GM23338 (cell line): ENCODE data around the gene KIF25. TPM values are rescaled to one million over a fixed set of nuclear protein-coding genes. Genes with fewer than 3 reads are reported as not detected.
"Not testable (repeated sequence)": the region's sequence is repeated elsewhere in the genome, so short reads cannot be mapped to it uniquely, and the experiment has no call there.

Source experiments
- ATAC-seq: fragments of 200-7000 bp; cut with Tn5 transposase; 3 replicates; pipeline ENCODE4 v1.9.1; 2020
- DNase-seq: peaks from one replicate; pipeline ENCODE4 v3.0.0-alpha.2; 2015; ENCODE audit warnings: low spot score
- H2AFZ ChIP-seq: fragments of 200-600 bp; sonication (generic); 2 replicates; pipeline ENCODE4 v1.8.0; 2016; ENCODE audit warnings: antibody characterized with exemption, mild to moderate bottlenecking, moderate library complexity
- H3F3A ChIP-seq: fragments of 200-600 bp; sonication (generic); replicated peaks from 2 replicates; pipeline ENCODE4 v1.8.0; 2017; ENCODE audit warnings: antibody characterized with exemption, mixed run types, low read depth
- H3K27ac ChIP-seq: fragments of 200-600 bp; sonication (generic); 2 replicates; pipeline ENCODE4 v1.6.1; 2016; ENCODE audit warnings: low read depth
- H3K27me3 ChIP-seq: fragments of 200-600 bp; sonication (generic); 2 replicates; pipeline ENCODE4 v1.8.0; 2016; ENCODE audit warnings: mild to moderate bottlenecking, mixed run types, moderate library complexity; ENCODE audit not compliant: insufficient read depth
- H3K36me3 ChIP-seq: fragments of 200-600 bp; sonication (generic); 2 replicates; pipeline ENCODE4 v1.8.0; 2016; ENCODE audit warnings: mild to moderate bottlenecking; ENCODE audit not compliant: insufficient read depth
- H3K4me1 ChIP-seq: fragments of 200-600 bp; sonication (generic); 2 replicates; pipeline ENCODE4 v1.8.0; 2016; ENCODE audit warnings: mild to moderate bottlenecking, moderate library complexity; ENCODE audit not compliant: insufficient read depth
- H3K4me2 ChIP-seq: fragments of 200-600 bp; sonication (generic); 2 replicates; pipeline ENCODE4 v1.7.1; 2017; ENCODE audit warnings: mixed run types
- H3K4me3 ChIP-seq: fragments of 200-600 bp; sonication (generic); 2 replicates; pipeline ENCODE4 v1.6.1; 2016; ENCODE audit warnings: mixed run types
- H3K79me2 ChIP-seq: fragments of 200-600 bp; sonication (generic); replicated peaks from 2 replicates; pipeline ENCODE4 v1.8.0; 2017; ENCODE audit warnings: mild to moderate bottlenecking; ENCODE audit not compliant: insufficient read depth
- H3K9me2 ChIP-seq: fragments of 200-600 bp; sonication (generic); 2 replicates; pipeline ENCODE4 v1.8.0; 2017; ENCODE audit not compliant: insufficient read depth
- H4K20me1 ChIP-seq: fragments of 200-600 bp; sonication (generic); replicated peaks from 2 replicates; pipeline ENCODE4 v1.8.0; 2017; ENCODE audit warnings: mild to moderate bottlenecking; ENCODE audit not compliant: insufficient read depth
- H3K27ac Mint-ChIP-seq: 2 replicates; pipeline ENCODE4 v1.8.0; 2020; ENCODE audit warnings: inconsistent platforms, mild to moderate bottlenecking, moderate library complexity, mixed read lengths
- H3K27me3 Mint-ChIP-seq: 3 replicates; pipeline ENCODE4 v1.8.0; 2022; ENCODE audit warnings: low read depth, mild to moderate bottlenecking, moderate library complexity, mixed read lengths, inconsistent platforms; ENCODE audit not compliant: insufficient read depth, poor library complexity
- H3K36me3 Mint-ChIP-seq: 3 replicates; pipeline ENCODE4 v1.8.0; 2021; ENCODE audit warnings: low read depth, mild to moderate bottlenecking, inconsistent platforms, moderate library complexity, mixed read lengths
- H3K4me1 Mint-ChIP-seq: 3 replicates; pipeline ENCODE4 v1.8.0; 2020; ENCODE audit warnings: mild to moderate bottlenecking, inconsistent platforms, mixed read lengths
- H3K4me3 Mint-ChIP-seq: 3 replicates; pipeline ENCODE4 v1.8.0; 2021; ENCODE audit warnings: moderate library complexity, mild to moderate bottlenecking, inconsistent platforms, mixed read lengths
- H3K9me3 Mint-ChIP-seq: 3 replicates; pipeline ENCODE4 v1.8.0; 2020; ENCODE audit warnings: moderate library complexity, mild to moderate bottlenecking, inconsistent platforms, mixed read lengths
- CREB1 ChIP-seq: fragments of 250-450 bp; sonication (Bioruptor Pico); IDR thresholded peaks from 2 replicates; pipeline ENCODE4 v1.5.0; 2020; ENCODE audit warnings: low read depth, mild to moderate bottlenecking, moderate library complexity
- CTCF ChIP-seq, 2 experiments: fragments of 200-600 bp in 1 of 2; sonication (generic) in 1 of 2; conservative IDR thresholded peaks; 2 replicates each; pipeline versions ENCODE4 v1.5.1 to v1.6.1; 2016 to 2017; ENCODE audit warnings: antibody characterized with exemption in 2 of 2, low read depth in 2 of 2, mild to moderate bottlenecking in 2 of 2, moderate library complexity in 1 of 2
- ETS1 ChIP-seq: IDR thresholded peaks from 2 replicates; pipeline ENCODE4 v1.6.1; 2016; ENCODE audit warnings: antibody characterized with exemption
- EZH2 ChIP-seq: fragments of 200-600 bp; sonication (generic); IDR thresholded peaks from one replicate; pipeline ENCODE4 v1.8.0; 2017; ENCODE audit warnings: antibody characterized with exemption, mild to moderate bottlenecking, low read depth; ENCODE audit not compliant: unreplicated experiment
- EZH2phosphoT487 ChIP-seq: fragments of 200-600 bp; sonication (generic); IDR thresholded peaks from one replicate; pipeline ENCODE4 v1.8.1; 2018; ENCODE audit warnings: antibody characterized with exemption; ENCODE audit not compliant: unreplicated experiment
- NANOG ChIP-seq: IDR thresholded peaks from 2 replicates; pipeline ENCODE4 v1.6.1; 2016; ENCODE audit warnings: antibody characterized with exemption, borderline replicate concordance
- POLR2AphosphoS5 ChIP-seq: IDR thresholded peaks from 2 replicates; pipeline ENCODE4 v1.6.1; 2016; ENCODE audit warnings: antibody characterized with exemption, low read depth
- REST ChIP-seq: IDR thresholded peaks from one replicate; pipeline ENCODE4 v1.6.1; 2018; ENCODE audit warnings: antibody characterized with exemption; ENCODE audit not compliant: unreplicated experiment
- STAT1 ChIP-seq: IDR thresholded peaks from one replicate; pipeline ENCODE4 v1.6.1; 2016; ENCODE audit warnings: antibody characterized with exemption; ENCODE audit not compliant: unreplicated experiment
- ZNF114 ChIP-seq: fragments of 250-450 bp; sonication (Bioruptor Pico); IDR thresholded peaks from 2 replicates; pipeline ENCODE4 v1.5.0; 2020; ENCODE audit warnings: mild to moderate bottlenecking, moderate library complexity
- ZNF331 ChIP-seq: fragments of 250-450 bp; sonication (Bioruptor Pico); IDR thresholded peaks from 2 replicates; pipeline ENCODE4 v1.5.0; 2020; ENCODE audit warnings: low read depth, mild to moderate bottlenecking, moderate library complexity
- ZNF462 ChIP-seq: fragments of 250-450 bp; sonication (Bioruptor Pico); IDR thresholded peaks from 2 replicates; pipeline ENCODE4 v1.5.0; 2020; ENCODE audit warnings: mild to moderate bottlenecking, moderate library complexity
- polyA plus RNA-seq: library from polyadenylated mRNA; unstranded; fragments of >200 nt; fragmentation: Nextera tagmentation; extraction: Ambion mirVana; gene quantifications from 2 replicates; pipeline ENCODE4 v1.2.1, GENCODE V29; 2016
- total RNA-seq: library from RNA; depleted of rRNA; stranded (reverse); fragments of >200 nt; shearing (Covaris generic); gene quantifications from 2 replicates; pipeline ENCODE4 v1.2.3, GENCODE V29; 2014

Gene KIF25
- total and polyA plus RNA-seq, 2 experiments from 2014 or later: 0.69 to 0.76 TPM

- H3K4me1 ChIP-seq: peaks cover 7% of the 10 kb centered on the region
- H3K9me2 ChIP-seq: no peaks in the 10 kb centered on the region
- H3K27me3 ChIP-seq: no peaks in the 10 kb centered on the region
- H3F3A ChIP-seq: no peaks in the 10 kb centered on the region
- H4K20me1 ChIP-seq: no peaks in the 10 kb centered on the region
- H2AFZ ChIP-seq: no peak overlapping the region
- no peaks in the 10 kb centered on the region for H3K79me2 ChIP-seq
- H3K27ac ChIP-seq: no peak overlapping the region
- Mint-ChIP-seq H3K27ac (no peak overlapping the region), H3K27me3 (peaks cover 6% of the 10 kb centered on the region), H3K4me1 (peaks cover 8% of the 10 kb centered on the region), H3K9me3 (peaks cover 18% of the 10 kb centered on the region), H3K4me3 (no peak overlapping the region), H3K36me3 (peaks cover 16% of the 10 kb centered on the region)
- H3K36me3 ChIP-seq: no peaks in the 10 kb centered on the region
- no peak for ATAC-seq
- no peak for TF ChIP-seq REST
- TF ChIP-seq CTCF (conservative IDR thresholded peaks at IDR 0.05; ENCODE audit: low read depth in 2 of 2): no peak
- TF ChIP-seq CREB1 (CRISPR knock-in tag): no peak
- no peak for TF ChIP-seq ZNF114 (CRISPR knock-in tag)
- TF ChIP-seq EZH2: no peak
- TF ChIP-seq EZH2phosphoT487: no peak
- TF ChIP-seq ZNF331 (CRISPR knock-in tag): no peak
- TF ChIP-seq ZNF462: no peak
- no peak for TF ChIP-seq NANOG
- no peak for TF ChIP-seq POLR2AphosphoS5
- no peak for TF ChIP-seq ETS1
- no peak for TF ChIP-seq STAT1
- H3K4me2 ChIP-seq: no peak overlapping the region
- no peak for DNase-seq
- H3K4me3 ChIP-seq: no peak overlapping the region
Observed at GRCh38 chr6:168001029-168001332, 3.5 kb downstream of the KIF25 start.

- not testable (repeated sequence) for H3K36me3 ChIP-seq, H3K4me3 ChIP-seq, H3K27me3 Mint-ChIP-seq, H4K20me1 ChIP-seq, H3K4me3 Mint-ChIP-seq, H3K4me1 ChIP-seq, H3K4me1 Mint-ChIP-seq, H3K79me2 ChIP-seq, H3K9me2 ChIP-seq, H2AFZ ChIP-seq, H3K27me3 ChIP-seq, H3K27ac Mint-ChIP-seq, DNase-seq, H3K4me2 ChIP-seq, H3F3A ChIP-seq, H3K27ac ChIP-seq, ATAC-seq
- Mint-ChIP-seq H3K9me3 (peaks cover 18% of the 10 kb centered on the region), H3K36me3 (peaks cover 16% of the 10 kb centered on the region)
Observed at GRCh38 chr6:168001514-168001913, 4.0 kb downstream of the KIF25 start.
